Stimulated activated CD8-positive, alpha-beta memory T cell treated with anti-CD3 and anti-CD28 coated beads, Interleukin-15, amount 100 ng/mL, for 24 hours (primary cell): Measurements from ENCODE around the gene HSD17B8.
"Not testable (repeated sequence)": the region's sequence is repeated elsewhere in the genome, so short reads cannot be mapped to it uniquely, and the experiment has no call there.

Experiments used
- DNase-seq: peaks from one replicate; pipeline ENCODE4 v3.0.0-alpha.2; 2020; ENCODE audit warnings: low read depth

The HSD17B8 gene

DNA sequence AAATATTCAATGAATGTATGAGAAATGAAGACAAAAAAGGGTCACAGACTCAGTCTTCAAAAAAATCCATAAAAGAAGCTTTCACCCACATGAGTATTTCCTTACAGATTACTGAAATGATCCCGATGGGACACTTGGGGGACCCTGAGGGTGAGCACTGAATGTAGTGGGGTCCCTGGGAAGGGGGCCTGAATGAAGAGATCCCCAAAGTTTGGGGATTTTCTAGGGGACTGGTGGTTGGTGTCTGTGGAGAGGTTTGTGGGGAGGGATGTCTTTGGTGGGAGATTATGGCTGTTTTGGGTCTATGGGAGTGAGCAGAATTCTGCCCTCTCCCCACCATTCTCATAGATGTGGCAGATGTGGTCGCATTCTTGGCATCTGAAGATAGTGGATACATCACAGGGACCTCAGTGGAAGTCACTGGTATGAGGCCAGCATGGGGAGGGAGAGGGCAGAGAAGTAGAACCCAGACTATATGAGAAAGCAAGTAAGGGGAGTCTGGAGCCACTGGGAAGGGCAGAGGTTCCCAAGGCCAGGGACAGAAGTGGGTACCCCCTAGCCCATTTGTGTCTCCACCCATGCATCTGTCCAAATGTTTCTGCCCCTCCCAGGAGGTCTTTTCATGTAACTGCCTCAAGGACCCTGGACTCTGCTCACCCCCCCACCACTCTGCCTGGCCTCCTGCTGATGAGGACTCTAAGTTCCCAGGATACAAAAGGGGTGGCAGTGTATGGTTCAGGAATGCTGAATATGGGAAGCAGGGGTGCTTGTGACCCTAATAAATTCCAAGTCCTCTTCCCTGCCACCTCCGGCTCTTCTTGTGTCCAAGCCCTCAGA, 1.8 kb downstream of the HSD17B8 start:
- no peak for DNase-seq

DNA sequence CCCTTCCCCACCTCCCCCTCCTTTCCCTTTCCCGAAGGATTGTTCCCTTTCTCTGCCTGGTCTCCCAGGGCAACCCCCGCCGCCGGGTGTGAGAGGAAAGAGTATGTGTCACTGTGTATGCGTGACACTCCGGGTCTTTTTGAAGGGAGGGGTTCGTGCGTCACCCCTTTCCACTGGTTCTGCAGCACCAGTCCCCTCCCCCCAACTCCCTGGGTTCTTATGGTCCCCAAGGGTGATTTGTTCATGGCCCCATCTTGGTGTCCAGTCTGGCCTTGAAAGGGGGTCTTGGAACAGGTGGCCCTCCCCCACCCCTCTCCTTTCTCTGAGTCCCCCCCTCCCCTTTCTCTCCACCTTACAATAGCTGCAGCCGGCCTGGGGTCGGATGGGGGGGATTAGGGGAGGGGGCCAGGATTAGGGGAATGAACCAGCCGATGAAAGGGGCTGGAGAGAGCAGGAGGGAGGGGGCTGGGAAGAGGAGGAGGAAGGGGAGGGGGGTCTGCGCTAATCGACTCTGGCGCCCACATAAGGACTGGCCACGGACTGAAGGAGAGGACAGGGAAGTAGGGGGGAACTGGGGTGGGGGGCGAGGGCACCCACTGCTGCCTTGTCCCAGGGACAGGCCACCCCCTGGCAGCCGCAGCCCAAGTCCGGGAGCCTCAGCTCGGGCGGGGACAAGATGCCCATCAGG, 2.6 kb downstream of the HSD17B8 start:
- DNase-seq: no peak

DNA sequence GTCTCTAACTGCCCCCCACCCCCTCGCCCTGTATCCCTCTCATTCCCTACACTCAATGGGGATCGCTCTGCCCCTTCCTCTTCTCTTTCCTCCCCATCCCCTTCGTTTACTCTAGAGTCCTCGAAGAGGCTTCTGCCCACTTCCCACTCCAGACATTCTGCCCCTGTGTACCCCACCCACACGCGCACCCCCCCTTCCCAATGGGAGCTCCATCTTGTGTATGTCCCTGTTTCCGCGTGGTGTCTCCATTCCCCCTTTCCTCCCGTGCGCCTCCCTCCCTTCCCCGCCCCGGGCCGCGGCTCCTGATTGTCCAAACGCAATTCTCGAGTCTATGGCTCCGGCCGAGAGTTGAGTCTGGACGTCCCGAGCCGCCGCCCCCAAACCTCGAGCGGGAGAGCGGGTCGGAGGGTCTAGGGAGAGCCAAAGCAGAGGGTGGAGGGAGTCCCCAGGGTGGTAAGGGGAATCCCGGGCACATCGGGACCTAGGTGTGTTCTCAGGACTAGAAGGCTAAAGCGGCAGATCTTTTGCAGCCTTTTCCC, 3.2 kb downstream of the HSD17B8 start:
- no peak for DNase-seq

DNA sequence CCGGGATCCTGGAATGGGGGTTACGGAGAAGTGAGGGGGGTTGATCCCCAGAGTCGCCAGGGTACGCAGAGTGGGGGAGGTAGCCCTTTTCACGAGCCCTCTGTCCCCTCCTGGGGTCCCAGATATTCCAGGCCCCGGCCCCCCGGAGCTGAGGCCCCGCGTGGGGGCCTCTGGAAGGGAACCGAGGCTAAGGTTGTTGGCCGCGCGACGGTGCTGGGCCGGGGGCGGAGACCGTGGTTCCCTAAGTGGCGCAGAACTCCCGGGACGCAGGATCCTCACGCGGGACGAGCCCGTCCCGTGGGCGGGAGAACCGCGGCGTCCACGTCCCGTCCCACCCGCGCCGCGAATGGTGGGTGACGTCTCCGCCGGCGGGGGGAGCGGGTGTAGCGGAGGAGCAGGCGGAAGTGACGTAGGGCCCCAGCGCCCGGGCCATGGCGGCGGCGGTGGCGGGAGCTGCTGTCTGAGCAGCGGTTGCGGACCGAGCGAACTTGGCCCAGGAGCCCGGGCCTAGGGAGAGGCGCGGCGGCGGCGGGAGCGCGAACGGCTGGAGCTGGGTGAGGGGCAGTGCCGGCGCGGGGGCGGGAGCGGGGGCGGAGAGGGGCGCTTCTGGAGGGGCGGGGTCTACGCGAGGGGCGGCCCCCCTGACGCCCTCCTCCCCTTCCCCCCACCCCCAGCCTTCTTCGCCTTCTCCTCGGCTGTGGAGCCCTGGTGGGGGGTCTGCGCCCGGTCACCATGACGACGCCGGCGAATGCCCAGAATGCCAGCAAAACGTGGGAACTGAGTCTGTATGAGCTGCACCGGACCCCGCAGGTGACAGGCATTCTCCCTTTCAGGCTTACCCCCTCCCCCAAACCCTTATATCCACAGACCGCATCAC, 3.9 kb downstream of the HSD17B8 start, which contains the start of gene RING1:
RING1 (plus strand) TSS at position 410 of the 877 bp plus-strand sequence; CDS start at position 733, 323 bp downstream.
- DNase-seq: peak; percentile 80

DNA sequence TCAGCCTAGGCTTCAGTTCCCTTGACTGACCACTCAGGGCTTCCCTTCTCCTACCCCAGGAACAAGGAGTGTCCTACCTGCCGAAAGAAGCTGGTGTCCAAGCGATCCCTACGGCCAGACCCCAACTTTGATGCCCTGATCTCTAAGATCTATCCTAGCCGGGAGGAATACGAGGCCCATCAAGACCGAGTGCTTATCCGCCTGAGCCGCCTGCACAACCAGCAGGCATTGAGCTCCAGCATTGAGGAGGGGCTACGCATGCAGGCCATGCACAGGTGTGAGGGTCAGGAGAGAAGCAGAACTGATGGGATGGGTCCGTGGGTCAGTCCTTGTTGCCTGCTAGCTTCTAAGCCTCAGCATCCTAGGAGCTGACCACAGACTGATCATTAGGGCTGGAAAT, 5.4 kb downstream of the HSD17B8 start:
- no peak for DNase-seq

DNA sequence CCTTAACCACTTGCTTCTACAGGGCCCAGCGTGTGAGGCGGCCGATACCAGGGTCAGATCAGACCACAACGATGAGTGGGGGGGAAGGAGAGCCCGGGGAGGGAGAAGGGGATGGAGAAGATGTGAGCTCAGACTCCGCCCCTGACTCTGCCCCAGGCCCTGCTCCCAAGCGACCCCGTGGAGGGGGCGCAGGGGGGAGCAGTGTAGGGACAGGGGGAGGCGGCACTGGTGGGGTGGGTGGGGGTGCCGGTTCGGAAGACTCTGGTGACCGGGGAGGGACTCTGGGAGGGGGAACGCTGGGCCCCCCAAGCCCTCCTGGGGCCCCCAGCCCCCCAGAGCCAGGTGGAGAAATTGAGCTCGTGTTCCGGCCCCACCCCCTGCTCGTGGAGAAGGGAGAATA, 6.7 kb downstream of the HSD17B8 start:
- no peak for DNase-seq

DNA sequence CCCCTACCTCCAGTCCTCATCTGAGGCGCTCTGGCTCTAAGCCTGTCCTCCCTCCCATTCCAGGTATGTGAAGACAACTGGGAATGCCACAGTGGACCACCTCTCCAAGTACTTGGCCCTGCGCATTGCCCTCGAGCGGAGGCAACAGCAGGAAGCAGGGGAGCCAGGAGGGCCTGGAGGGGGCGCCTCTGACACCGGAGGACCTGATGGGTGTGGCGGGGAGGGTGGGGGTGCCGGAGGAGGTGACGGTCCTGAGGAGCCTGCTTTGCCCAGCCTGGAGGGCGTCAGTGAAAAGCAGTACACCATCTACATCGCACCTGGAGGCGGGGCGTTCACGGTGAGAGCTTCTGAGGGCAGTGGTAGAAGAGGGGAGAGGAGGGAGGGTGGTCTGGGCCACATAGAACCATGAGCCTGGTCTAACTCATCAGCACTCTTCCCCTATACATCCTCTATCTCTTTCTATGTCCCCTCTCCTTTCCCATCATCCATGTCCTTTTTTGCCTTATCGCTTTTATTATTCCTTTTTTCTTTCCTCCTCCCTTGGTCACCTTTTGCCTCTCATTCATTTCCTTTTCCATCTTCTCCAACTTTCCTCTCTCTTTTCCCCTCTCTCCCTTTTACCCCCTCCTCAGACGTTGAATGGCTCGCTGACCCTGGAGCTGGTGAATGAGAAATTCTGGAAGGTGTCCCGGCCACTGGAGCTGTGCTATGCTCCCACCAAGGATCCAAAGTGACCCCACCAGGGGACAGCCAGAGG, 7.4 kb downstream of the HSD17B8 start:
- DNase-seq: no peak

DNA sequence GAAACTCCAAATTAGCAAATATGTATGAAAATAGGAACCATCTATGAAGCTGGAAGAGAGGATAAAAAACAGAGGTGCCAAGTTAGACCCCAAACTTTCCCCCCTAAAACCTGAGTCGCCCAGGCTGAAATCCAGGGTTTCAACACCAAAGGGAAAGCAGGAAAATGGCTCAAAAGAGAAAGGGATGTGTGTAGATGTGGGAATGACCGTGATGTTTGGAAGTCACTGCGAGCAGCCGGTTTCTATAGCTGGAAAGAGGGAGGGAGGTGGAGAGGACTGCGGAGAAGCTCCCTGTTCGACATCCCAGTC, 8.4 kb downstream of the HSD17B8 start:
- DNase-seq: no peak

DNA sequence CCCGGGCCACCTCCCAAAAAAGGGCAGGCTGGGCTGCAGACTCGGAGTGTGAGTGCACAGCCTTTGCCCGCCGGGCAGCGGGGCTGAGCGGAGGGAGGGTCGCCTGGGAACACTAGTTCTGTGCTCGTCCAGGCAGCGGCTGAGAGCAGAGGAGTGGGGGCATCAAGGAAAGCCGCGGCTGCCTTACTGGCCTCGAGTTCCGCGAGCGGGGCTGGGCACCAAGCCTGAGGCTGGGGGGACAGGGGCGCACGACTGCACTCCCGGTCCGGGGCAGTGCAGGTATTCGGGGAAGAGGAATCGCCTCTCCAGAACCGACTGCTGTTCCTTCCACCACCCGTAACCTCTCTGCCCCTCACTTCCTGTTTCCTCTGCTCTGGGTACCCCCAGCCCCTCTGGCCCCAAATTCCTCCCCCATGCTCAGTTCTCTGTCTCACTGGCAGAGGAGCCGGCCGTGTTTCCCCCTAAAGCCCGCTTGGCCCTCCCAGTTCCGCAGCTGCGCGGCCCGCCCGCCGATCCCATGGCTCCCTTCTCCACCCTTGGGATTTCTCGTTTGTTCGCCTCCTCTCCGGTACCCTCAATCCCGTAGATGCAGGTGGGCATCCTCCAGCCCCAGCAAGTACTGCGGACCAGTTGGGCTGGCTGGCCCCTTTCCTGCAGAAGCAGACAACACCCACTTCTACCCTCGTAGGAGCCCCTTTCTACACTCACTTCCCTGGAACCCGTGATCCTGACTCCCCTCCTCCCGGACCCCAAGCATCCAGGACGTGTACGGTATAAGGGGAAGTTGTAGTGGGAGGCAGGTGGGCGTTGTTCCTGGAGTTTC, 8.9 kb downstream of the HSD17B8 start:
- no peak for DNase-seq

DNA sequence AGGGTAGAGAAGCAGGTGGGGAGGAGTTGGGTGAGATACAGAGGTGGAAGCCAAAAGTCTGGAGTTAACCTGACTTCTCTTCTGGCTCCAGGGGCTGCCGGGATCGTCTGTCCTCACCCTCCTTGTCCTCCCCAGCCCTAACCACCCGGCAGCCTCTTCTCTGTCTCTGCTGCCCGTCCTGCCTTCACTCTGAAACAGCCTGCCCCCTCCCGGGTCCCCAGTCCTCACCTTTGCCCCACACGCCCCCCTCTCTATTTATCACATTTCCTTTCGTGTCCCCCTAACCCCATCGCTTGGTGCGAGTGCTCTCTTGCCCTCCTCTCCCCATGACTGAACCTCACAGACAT, 9.5 kb downstream of the HSD17B8 start:
- no peak for DNase-seq

DNA sequence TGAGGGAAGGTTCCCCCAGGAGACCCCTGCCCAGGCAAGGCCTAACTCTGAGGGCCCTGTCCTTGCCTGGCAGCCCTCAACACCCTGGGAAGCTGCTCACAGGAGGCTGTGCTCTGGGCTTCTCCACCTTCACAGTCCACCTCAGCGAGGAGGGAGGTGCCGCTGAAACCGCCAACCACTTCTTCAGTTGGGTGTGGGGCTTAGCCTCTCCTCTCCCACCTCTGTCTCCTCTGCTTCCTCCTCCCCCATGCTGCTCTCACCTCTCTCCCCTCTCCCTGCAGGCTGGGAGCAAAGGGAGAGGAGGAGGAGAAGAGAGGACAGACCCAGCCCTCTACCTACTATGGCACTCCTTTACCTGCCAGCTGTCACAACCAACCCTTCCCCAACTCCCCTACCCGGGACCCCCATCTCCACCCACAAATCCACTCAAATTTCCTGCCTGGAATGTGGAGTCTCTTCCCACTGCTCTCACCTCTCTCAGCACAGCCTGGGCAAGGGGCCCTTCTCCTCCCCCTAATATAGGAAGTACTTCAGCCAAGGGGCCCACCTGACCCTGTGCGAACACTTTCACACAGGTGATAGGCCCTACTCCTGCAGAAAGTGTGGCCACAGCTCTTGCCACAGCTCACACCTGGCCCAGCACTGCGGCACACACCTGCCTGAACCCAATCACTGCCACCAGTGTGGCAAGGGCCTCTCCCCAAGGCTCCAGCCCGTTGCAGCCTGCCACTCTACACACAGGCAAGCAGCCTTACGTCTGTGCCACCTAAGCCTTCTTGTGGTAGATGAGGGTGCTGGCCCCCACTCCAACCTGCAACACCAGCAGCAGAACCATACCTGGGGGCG, 11.0 kb downstream of the HSD17B8 start:
- no peak for DNase-seq

DNA sequence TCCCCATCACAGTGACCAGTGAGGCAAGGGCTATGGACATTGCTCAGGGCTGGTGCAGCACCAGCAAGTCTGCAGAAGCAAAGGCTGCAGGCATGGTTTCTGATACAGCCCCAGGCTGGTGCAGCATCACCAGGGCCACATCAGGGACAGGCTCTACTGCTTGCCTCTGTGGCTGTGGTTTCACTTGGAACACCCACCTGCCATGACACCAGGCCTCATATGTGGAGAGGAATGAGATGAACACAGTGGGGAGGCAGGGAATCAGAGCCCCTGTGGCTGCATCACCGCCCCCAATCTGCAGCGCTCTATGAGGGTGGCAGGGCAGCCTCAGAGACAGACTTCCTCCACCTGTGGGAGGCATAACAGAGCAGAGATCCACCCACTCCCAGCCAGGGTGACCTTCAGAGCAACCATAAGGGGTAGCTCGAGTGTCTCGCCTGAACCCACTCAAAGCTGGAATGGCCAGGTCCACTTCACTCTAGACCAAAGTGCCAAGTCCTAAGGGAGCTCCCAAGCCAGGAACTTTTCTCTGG, 11.7 kb downstream of the HSD17B8 start:
- DNase-seq: no peak

DNA sequence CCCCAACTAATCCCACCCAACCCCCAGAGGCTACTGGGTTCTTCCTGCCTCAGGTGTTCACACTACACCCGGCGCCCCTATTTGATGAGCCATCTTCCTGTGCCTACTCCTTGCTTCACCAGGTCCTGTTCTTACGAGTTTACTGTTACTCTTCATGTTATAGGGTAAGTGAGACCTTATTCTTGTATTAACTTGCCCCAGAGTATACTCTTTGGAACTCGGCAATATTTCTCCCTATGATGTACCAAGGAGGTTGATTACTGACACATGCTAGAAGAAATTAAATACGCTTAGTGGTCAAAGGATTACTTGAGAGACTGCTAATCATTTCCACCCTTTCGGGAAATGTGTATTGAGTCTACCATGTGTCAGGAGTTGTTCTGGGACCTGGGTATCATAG, 12.8 kb downstream of the HSD17B8 start:
- DNase-seq: no peak

DNA sequence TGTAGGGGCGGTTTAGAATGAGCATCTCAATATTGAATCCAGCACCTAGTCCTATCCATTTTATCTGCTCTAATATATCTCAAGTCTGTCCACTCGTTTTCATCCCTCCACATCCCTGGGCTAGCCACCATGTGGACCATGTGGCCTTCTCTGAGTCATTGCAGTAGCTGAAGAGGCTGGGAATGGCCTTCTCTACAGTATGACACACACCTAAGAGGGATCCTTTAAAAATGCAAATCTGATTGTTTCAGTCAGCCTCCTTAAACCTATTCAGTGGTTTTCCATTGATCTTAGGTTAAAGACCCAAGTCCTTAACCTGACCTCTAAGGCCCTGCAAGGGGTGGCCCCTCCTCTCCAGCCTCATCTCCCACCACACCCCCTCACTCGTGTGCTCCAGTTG, 13.2 kb downstream of the HSD17B8 start:
- no peak for DNase-seq

DNA sequence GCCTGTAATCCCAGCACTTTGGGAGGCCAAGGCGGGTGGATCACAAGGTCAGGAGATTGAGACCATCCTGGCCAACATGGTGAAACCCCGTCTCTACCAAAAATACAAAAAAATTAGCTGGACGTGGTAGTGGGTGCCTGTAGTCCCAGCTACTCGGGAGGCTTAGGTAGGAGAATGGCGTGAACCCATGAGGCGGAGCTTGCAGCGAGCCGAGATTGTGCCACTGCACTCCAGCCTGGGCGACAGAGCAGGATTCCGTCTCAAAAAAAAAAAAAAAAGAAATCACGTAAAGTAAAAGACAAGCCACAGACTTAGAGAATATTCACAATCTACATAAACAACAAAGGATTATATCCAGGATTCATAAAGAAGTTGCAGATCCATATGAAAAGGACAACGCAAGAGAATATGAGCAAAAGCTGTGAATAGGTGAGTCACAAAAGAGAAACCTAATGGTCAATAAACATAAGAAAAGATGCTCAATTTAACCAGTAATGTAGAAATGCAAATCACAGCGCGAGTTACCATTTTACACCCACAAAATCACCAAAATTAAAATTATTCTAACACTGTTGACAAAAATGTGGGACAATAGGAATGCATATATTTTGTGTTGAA, 22.2 kb downstream of the HSD17B8 start:
- DNase-seq: not testable (repeated sequence)

DNA sequence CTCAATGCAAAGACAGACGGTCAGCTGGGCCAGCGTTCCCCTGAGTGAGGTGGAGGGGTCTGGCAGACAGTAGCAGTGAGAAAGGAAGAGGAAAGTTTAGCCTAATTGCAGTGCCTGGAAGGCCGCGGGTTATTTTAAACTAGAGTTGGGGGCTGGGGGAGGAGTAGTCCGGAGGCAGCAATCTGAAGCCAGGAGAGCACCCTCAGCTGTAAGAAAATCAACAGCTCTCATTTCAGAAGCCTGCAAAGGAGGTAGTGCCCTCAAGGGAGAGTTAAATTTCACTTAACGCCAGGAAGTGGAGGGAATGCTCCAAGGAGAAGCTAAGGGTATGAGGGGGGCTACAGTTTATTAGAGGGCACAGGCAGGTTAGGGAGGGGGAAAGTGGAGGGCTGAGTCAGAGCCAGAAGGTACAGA, 30.8 kb downstream of the HSD17B8 start:
- no peak for DNase-seq

DNA sequence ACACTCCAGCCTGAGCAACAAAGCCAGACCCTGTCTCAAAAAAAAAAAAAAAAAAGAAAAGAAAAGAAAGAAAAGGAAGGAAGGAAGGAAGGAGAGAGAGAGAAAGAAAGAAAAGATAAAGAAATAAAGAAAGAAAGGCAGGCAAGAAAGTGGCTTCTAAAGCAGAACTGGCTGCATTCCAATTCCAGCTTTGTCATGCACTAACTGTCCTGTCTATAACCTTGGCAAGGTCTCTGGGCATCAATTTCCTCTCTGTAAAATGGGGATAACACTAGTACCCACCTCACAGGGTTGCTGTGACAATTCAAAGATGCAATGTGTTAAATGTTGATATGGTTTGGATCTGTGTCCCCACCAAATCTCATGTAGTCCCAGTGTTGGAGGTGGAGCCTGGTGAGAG, 31.9 kb downstream of the HSD17B8 start:
- no peak for DNase-seq

DNA sequence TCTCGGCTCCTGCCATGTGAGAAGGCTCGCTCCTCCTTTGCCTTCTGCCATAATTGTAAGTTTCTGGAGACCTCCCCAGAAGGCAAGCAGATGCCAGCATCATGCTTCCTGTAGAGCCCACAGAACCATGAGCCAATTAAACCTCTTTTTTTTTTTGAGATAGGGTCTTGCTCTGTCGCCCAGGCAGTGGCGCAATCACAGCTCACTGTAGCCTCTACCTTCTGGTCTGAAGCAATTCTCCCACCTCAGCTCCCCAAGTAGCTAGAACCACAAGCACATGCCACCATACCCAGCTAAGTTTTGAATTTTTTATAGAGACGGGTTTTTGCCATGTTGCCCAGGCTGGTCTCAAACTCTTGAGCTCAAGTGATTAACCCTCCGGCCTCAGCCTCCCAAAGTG, 32.4 kb downstream of the HSD17B8 start:
- no peak for DNase-seq

DNA sequence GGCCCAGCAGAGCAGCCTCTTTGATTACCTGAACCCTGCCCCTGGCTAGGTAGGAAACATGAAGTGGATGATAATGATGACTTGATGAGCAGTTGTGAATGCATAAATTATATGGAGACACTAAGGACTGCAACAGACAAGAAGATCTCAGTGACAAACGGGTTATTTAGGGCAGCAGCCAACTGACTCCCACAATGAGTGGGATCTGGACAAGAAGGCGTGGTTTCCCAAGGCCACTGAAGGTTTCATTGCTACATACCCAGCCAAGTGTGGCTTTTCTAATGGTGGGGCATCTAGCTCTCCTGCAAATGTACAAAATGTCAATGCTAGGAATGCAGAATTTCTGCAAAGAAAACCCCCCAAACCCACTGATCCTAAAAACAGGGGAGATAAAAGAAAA, 33.3 kb downstream of the HSD17B8 start:
- no peak for DNase-seq
